ENCODE measurements around the gene MAP3K8.
"Not testable (repeated sequence)": the region's sequence is repeated elsewhere in the genome, so short reads cannot be mapped to it uniquely, and the experiment has no call there.

DNA sequence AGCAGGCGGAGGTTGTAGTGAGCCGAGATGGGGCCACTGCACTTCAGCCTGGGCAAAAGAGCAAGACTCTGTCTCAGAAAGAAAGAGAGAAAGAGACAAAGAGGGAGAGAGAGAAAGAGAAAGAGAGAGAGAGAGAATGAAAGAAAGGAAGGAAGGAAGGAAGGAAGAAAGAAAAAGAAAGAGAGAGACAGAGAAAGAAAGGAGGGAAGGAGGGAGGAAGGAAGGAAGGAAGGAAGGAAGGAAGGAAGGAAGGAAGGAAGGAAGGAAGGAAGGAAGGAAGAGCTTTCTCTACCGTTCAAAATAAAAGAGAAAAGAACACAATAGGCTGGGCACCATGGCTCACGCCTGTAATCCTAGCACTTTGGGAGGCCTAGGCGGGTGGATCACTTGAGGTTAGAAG lies 41.5 kb downstream of the MAP3K8 start:
- TF ChIP-seq, protein P1, sequence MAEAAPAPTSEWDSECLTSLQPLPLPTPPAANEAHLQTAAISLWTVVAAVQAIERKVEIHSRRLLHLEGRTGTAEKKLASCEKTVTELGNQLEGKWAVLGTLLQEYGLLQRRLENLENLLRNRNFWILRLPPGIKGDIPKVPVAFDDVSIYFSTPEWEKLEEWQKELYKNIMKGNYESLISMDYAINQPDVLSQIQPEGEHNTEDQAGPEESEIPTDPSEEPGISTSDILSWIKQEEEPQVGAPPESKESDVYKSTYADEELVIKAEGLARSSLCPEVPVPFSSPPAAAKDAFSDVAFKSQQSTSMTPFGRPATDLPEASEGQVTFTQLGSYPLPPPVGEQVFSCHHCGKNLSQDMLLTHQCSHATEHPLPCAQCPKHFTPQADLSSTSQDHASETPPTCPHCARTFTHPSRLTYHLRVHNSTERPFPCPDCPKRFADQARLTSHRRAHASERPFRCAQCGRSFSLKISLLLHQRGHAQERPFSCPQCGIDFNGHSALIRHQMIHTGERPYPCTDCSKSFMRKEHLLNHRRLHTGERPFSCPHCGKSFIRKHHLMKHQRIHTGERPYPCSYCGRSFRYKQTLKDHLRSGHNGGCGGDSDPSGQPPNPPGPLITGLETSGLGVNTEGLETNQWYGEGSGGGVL (CRISPR knock-in tag; IDR thresholded peaks at IDR 0.05): not testable (repeated sequence)
- TF ChIP-seq ZFPM2 (CRISPR knock-in tag; IDR thresholded peaks at IDR 0.05); TEAD4 (IDR thresholded peaks at IDR 0.05; ENCODE audit: low read length); TEAD4 (CRISPR knock-in tag; IDR thresholded peaks at IDR 0.05; ENCODE audit: borderline replicate concordance); TRIM28 (IDR thresholded peaks at IDR 0.05); GATAD2B (IDR thresholded peaks at IDR 0.05; ENCODE audit: borderline replicate concordance); NR2C1 (IDR thresholded peaks at IDR 0.05); NR2C1 (tag; IDR thresholded peaks at IDR 0.05); NR2C2 (CRISPR knock-in tag; IDR thresholded peaks at IDR 0.05); NR2C2 (tag; IDR thresholded peaks at IDR 0.05); EHMT2 (IDR thresholded peaks at IDR 0.05); CAMTA2 (CRISPR knock-in tag; conservative IDR thresholded peaks at IDR 0.05); EGR1 (conservative IDR thresholded peaks at IDR 0.05): not testable (repeated sequence)
- TF ChIP-seq, protein P2, sequence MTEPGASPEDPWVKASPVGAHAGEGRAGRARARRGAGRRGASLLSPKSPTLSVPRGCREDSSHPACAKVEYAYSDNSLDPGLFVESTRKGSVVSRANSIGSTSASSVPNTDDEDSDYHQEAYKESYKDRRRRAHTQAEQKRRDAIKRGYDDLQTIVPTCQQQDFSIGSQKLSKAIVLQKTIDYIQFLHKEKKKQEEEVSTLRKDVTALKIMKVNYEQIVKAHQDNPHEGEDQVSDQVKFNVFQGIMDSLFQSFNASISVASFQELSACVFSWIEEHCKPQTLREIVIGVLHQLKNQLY (CRISPR knock-in tag; conservative IDR thresholded peaks at IDR 0.05): not testable (repeated sequence)
- TF ChIP-seq, protein P3, sequence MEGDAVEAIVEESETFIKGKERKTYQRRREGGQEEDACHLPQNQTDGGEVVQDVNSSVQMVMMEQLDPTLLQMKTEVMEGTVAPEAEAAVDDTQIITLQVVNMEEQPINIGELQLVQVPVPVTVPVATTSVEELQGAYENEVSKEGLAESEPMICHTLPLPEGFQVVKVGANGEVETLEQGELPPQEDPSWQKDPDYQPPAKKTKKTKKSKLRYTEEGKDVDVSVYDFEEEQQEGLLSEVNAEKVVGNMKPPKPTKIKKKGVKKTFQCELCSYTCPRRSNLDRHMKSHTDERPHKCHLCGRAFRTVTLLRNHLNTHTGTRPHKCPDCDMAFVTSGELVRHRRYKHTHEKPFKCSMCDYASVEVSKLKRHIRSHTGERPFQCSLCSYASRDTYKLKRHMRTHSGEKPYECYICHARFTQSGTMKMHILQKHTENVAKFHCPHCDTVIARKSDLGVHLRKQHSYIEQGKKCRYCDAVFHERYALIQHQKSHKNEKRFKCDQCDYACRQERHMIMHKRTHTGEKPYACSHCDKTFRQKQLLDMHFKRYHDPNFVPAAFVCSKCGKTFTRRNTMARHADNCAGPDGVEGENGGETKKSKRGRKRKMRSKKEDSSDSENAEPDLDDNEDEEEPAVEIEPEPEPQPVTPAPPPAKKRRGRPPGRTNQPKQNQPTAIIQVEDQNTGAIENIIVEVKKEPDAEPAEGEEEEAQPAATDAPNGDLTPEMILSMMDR (IDR thresholded peaks at IDR 0.05 in 2 of 3, conservative IDR thresholded peaks at IDR 0.05 in 1 of 3; ENCODE audit: insufficient read depth in 2 of 3, low read depth in 1 of 3, low read length in 3 of 3): not testable (repeated sequence)
- TF ChIP-seq, protein P4, sequence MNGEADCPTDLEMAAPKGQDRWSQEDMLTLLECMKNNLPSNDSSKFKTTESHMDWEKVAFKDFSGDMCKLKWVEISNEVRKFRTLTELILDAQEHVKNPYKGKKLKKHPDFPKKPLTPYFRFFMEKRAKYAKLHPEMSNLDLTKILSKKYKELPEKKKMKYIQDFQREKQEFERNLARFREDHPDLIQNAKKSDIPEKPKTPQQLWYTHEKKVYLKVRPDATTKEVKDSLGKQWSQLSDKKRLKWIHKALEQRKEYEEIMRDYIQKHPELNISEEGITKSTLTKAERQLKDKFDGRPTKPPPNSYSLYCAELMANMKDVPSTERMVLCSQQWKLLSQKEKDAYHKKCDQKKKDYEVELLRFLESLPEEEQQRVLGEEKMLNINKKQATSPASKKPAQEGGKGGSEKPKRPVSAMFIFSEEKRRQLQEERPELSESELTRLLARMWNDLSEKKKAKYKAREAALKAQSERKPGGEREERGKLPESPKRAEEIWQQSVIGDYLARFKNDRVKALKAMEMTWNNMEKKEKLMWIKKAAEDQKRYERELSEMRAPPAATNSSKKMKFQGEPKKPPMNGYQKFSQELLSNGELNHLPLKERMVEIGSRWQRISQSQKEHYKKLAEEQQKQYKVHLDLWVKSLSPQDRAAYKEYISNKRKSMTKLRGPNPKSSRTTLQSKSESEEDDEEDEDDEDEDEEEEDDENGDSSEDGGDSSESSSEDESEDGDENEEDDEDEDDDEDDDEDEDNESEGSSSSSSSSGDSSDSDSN (IDR thresholded peaks at IDR 0.05; ENCODE audit: borderline replicate concordance in 1 of 2, low read depth in 2 of 2, low read length in 2 of 2): not testable (repeated sequence)
